ENCODE data around the gene SLC16A10.

SLC16A10 gene

DNA sequence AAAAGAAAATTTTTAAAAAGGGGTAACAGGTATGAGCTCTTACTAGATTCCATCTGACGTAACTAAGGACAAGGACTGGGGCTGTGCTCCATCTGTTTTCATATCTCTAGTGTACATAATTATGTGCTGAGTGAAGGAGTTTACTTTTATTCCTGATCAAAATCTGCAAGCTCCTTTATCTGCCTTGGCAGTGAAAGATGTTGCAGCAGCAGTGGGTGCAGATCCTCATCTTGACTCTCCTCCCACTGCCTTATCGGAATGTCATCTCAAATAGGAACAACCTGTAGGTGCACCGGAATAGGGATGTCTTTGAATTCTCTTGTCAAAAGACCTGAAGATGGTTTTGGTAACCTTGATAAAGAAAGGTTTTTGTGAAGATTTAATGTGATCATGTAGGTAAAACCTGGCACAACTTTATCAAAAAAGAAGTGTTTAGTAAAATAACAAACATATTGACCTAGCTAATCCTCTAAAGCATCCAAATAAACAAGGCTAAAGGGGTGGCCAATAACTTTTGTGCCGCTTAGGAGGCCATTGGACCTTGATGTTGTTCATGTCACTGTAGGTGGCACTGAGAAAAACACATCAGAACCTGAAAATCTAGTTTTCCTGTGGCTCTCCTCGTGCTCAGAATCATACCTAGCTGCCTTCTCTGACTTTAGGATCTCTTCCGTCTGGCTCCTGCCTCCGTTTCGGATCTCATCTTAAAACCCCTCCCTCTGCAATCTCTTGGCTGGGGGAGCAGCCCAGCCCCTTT, 19.0 kb upstream of the SLC16A10 start:
- no peak for TF ChIP-seq CTCF (conservative IDR thresholded peaks at IDR 0.05; ENCODE audit: low read depth, low read length)
- no peaks in the 10 kb centered on the region for H4K20me1 ChIP-seq (ENCODE audit: insufficient read depth)

DNA sequence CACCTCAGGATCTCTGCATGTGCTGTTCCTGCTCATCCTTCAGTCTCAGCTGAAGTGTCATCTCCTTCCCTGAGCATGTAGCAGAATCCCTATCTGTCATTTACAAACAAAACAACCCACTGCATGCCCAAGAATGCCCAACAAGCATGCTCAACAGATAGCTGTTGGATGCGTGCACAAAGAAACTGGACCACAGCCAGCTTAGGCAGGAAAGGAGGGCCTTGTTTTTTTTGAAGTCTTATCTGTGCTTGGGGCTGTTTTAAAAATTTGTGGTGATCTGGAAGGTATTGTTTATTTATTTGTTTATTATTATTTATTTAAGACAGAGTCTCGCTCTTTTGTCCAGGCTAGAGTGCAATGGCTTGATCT, 18.5 kb upstream of the SLC16A10 start:
- no peak overlapping the region for H3K27ac ChIP-seq
- H2AFZ ChIP-seq (ENCODE audit: low read depth): no peak overlapping the region
- no peaks in the 10 kb centered on the region for H3K4me1 ChIP-seq (ENCODE audit: low read depth, poor library complexity, severe bottlenecking)
- no peak overlapping the region for H3K4me3 ChIP-seq (IDR thresholded peaks at IDR 0.05; ENCODE audit: insufficient read depth, low read depth, low read length)
- H3K4me2 ChIP-seq: no peak overlapping the region
- no peak overlapping the region for H3K9ac ChIP-seq
- H3K79me2 ChIP-seq (ENCODE audit: insufficient read depth, low read depth): no peaks in the 10 kb centered on the region
- no peaks in the 10 kb centered on the region for H3K27me3 ChIP-seq (ENCODE audit: insufficient read depth, low read depth)
- no peak for TF ChIP-seq CTCF (conservative IDR thresholded peaks at IDR 0.05; ENCODE audit: low read depth, low read length)
- no peaks in the 10 kb centered on the region for H3K36me3 ChIP-seq (ENCODE audit: insufficient read depth)
- no peaks in the 10 kb centered on the region for H4K20me1 ChIP-seq (ENCODE audit: insufficient read depth)

More for the DNA sequence above, 19.0 kb upstream of the SLC16A10 start:
- Histone ChIP-seq H2AFZ (ENCODE audit: low read depth) (no peak overlapping the region), H3K27me3 (ENCODE audit: insufficient read depth, low read depth) (no peaks in the 10 kb centered on the region), H3K9ac (no peak overlapping the region), H3K4me3 (IDR thresholded peaks at IDR 0.05; ENCODE audit: insufficient read depth, low read depth, low read length) (no peak overlapping the region), H3K27ac (no peak overlapping the region), H3K79me2 (ENCODE audit: insufficient read depth, low read depth) (no peaks in the 10 kb centered on the region), H3K4me1 (ENCODE audit: low read depth, poor library complexity, severe bottlenecking) (no peaks in the 10 kb centered on the region), H3K4me2 (no peak overlapping the region), H3K36me3 (ENCODE audit: insufficient read depth) (no peaks in the 10 kb centered on the region)

DNA sequence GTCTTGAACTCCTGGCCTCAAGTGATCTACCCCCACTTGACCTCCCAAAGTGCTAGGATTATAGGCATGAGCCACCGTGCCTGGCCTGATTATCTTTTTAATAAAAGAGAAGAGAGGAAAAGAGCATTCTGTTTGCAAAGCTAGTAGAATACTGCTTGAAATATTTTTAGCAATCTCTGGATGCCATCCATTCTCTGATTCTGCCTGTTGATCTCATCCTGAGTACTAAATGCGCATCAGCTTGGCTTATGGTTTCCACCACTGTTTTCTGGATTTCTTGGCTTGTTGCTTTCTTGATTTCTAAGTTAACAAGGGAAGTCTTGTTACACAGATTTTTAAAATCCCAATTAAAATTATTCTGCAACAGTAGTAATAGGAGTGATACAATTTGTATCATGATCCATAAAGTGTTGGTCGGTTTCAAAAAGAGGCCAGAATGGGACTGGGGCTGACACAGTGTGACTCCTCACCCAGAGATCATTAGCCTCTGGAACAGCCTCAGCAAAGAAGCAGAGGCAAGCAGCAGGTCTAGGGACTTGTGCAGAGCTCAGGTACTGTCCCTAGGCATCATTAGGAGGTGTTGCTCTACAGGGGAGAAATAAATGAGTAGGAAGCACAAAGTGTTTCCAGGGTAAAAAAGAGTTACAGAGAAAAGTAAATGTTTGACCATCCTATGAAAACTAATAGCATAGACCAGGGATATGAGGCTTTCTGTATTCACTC, 17.8 kb upstream of the SLC16A10 start:
- no peak overlapping the region for H3K4me3 ChIP-seq (IDR thresholded peaks at IDR 0.05; ENCODE audit: insufficient read depth, low read depth, low read length)
- no peak overlapping the region for H3K9ac ChIP-seq
- no peak overlapping the region for H3K4me2 ChIP-seq
- no peak for TF ChIP-seq CTCF (conservative IDR thresholded peaks at IDR 0.05; ENCODE audit: low read depth, low read length)
- H3K4me1 ChIP-seq (ENCODE audit: low read depth, poor library complexity, severe bottlenecking): no peaks in the 10 kb centered on the region
- H3K27ac ChIP-seq: no peak overlapping the region
- H3K79me2 ChIP-seq (ENCODE audit: insufficient read depth, low read depth): no peaks in the 10 kb centered on the region
- no peaks in the 10 kb centered on the region for H4K20me1 ChIP-seq (ENCODE audit: insufficient read depth)
- H3K27me3 ChIP-seq (ENCODE audit: insufficient read depth, low read depth): no peaks in the 10 kb centered on the region
- no peak overlapping the region for H2AFZ ChIP-seq (ENCODE audit: low read depth)
- H3K36me3 ChIP-seq (ENCODE audit: insufficient read depth): no peaks in the 10 kb centered on the region

DNA sequence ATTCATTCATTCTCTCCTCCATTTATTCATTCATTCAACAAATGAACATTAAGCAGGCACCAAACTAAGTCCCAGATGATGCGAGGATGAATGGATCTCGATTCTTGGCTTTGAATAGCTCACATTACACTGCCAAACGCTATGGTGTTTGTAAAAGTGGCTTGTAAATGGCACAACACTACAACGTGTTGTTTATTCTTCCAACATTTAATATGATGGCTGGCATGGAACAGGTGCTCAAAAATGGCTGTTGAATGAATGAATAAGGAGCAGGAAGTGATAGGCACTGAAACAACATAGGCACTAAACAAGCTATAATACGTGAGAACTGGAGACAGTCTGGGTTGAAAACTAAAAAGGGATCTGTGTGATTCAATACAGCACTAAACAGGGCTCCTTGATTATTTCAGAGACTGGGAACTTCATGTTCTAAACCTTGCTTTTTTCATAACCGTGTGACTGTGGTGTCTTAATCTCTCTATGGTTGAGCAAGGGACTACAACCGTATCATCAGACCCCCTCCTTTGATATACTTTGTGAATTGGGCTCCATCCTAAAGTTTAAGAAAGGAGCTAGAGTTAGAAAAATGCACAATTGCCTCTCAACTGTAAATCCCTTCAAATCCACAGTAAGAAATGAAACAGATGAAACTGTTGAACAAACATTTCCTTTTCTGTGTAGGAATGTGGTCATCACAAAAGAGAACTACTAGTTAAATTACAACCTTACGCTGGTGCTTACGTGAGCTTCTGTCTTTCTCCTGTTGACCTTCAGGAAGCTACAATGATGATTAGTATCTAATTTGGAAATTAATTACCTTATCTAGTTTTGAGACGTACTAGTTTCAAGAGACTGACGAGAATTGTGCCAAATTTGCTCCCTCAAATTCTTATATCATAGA, 16.9 kb upstream of the SLC16A10 start:
- no peak for TF ChIP-seq CTCF (conservative IDR thresholded peaks at IDR 0.05; ENCODE audit: low read depth, low read length)
- no peak overlapping the region for H3K27ac ChIP-seq
- no peaks in the 10 kb centered on the region for H3K27me3 ChIP-seq (ENCODE audit: insufficient read depth, low read depth)
- H4K20me1 ChIP-seq (ENCODE audit: insufficient read depth): no peaks in the 10 kb centered on the region
- no peak overlapping the region for H3K9ac ChIP-seq
- no peak overlapping the region for H3K4me3 ChIP-seq (IDR thresholded peaks at IDR 0.05; ENCODE audit: insufficient read depth, low read depth, low read length)
- H3K4me2 ChIP-seq: no peak overlapping the region
- no peaks in the 10 kb centered on the region for H3K36me3 ChIP-seq (ENCODE audit: insufficient read depth)
- H3K79me2 ChIP-seq (ENCODE audit: insufficient read depth, low read depth): no peaks in the 10 kb centered on the region
- H2AFZ ChIP-seq (ENCODE audit: low read depth): no peak overlapping the region
- H3K4me1 ChIP-seq (ENCODE audit: low read depth, poor library complexity, severe bottlenecking): no peaks in the 10 kb centered on the region
